ENCODE data around the gene CLEC16A. TPM values are rescaled to one million over a fixed set of nuclear protein-coding genes. Genes with fewer than 3 reads are reported as not detected.

Gene CLEC16A
- total and polyA plus RNA-seq, 9 of the 15 experiments (the other 6 are each of a cell fraction or from before 2014, with no cell fraction given), result 1.00 to 22.3 (median 10.0) TPM

DNA sequence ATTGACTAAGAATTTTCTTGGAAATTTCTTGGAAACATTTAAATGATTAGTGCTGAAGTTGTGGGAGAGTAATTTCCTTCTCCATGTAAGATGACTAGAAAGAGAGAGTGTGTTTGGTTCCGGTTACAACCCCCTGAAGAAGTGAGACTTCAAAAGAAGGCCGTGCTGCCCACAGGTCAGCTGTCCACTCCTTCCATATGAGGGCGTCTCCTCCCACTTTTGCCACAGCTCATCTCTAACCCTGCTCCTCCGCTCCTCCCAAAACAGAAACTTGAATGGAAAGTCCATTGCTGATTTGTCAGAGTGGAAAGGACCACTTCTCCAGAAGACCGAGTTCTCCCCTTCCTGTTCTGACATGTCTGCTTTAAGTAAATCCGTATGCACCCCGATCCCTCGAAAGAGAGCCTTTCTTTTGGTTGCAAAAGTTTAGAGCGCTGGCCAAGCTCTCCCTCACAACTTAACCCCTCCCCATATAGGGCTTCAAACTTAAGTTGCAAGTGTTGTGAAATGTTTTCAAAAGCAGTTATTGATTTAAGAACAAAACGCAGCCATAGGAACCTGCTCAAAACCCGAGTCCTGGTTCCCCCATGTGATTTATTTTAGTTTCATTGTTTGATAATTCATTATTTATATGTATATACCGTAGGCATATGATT is 182.2 kb downstream of the CLEC16A start (continued):
- TF ChIP-seq, protein P1, sequence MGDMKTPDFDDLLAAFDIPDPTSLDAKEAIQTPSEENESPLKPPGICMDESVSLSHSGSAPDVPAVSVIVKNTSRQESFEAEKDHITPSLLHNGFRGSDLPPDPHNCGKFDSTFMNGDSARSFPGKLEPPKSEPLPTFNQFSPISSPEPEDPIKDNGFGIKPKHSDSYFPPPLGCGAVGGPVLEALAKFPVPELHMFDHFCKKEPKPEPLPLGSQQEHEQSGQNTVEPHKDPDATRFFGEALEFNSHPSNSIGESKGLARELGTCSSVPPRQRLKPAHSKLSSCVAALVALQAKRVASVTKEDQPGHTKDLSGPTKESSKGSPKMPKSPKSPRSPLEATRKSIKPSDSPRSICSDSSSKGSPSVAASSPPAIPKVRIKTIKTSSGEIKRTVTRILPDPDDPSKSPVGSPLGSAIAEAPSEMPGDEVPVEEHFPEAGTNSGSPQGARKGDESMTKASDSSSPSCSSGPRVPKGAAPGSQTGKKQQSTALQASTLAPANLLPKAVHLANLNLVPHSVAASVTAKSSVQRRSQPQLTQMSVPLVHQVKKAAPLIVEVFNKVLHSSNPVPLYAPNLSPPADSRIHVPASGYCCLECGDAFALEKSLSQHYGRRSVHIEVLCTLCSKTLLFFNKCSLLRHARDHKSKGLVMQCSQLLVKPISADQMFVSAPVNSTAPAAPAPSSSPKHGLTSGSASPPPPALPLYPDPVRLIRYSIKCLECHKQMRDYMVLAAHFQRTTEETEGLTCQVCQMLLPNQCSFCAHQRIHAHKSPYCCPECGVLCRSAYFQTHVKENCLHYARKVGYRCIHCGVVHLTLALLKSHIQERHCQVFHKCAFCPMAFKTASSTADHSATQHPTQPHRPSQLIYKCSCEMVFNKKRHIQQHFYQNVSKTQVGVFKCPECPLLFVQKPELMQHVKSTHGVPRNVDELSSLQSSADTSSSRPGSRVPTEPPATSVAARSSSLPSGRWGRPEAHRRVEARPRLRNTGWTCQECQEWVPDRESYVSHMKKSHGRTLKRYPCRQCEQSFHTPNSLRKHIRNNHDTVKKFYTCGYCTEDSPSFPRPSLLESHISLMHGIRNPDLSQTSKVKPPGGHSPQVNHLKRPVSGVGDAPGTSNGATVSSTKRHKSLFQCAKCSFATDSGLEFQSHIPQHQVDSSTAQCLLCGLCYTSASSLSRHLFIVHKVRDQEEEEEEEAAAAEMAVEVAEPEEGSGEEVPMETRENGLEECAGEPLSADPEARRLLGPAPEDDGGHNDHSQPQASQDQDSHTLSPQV (IDR thresholded peaks at IDR 0.05), result 0 out of 2 replicates have a peak, but pooled peaks have one; percentile 67
- TF ChIP-seq, protein P2, sequence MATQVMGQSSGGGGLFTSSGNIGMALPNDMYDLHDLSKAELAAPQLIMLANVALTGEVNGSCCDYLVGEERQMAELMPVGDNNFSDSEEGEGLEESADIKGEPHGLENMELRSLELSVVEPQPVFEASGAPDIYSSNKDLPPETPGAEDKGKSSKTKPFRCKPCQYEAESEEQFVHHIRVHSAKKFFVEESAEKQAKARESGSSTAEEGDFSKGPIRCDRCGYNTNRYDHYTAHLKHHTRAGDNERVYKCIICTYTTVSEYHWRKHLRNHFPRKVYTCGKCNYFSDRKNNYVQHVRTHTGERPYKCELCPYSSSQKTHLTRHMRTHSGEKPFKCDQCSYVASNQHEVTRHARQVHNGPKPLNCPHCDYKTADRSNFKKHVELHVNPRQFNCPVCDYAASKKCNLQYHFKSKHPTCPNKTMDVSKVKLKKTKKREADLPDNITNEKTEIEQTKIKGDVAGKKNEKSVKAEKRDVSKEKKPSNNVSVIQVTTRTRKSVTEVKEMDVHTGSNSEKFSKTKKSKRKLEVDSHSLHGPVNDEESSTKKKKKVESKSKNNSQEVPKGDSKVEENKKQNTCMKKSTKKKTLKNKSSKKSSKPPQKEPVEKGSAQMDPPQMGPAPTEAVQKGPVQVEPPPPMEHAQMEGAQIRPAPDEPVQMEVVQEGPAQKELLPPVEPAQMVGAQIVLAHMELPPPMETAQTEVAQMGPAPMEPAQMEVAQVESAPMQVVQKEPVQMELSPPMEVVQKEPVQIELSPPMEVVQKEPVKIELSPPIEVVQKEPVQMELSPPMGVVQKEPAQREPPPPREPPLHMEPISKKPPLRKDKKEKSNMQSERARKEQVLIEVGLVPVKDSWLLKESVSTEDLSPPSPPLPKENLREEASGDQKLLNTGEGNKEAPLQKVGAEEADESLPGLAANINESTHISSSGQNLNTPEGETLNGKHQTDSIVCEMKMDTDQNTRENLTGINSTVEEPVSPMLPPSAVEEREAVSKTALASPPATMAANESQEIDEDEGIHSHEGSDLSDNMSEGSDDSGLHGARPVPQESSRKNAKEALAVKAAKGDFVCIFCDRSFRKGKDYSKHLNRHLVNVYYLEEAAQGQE (IDR thresholded peaks at IDR 0.05; ENCODE audit: borderline replicate concordance), result peak; percentile 55; the same call in 1 of the 2 replicates
- TF ChIP-seq, protein P2 (CRISPR knock-in tag; IDR thresholded peaks at IDR 0.05; ENCODE audit: low read depth), result no peak
- TF ChIP-seq CXXC5 (CRISPR knock-in tag; IDR thresholded peaks at IDR 0.05) (peak; percentile 53; the same call in 1 of the 2 replicates), DMBX1 (CRISPR knock-in tag; IDR thresholded peaks at IDR 0.05; ENCODE audit: borderline replicate concordance) (peak; percentile 13; the same call in 1 of the 2 replicates), IFI16 (CRISPR knock-in tag; IDR thresholded peaks at IDR 0.05) (no peak), THRAP3 (IDR thresholded peaks at IDR 0.05; ENCODE audit: borderline replicate concordance) (no peak), RCOR1 (IDR thresholded peaks at IDR 0.05; ENCODE audit: borderline replicate concordance in 1 of 2, low read depth in 2 of 2, low read length in 2 of 2) (peak in 1 of 2 experiments; percentile 52; a peak in 1 of 4 replicates)
- TF ChIP-seq, protein P3, sequence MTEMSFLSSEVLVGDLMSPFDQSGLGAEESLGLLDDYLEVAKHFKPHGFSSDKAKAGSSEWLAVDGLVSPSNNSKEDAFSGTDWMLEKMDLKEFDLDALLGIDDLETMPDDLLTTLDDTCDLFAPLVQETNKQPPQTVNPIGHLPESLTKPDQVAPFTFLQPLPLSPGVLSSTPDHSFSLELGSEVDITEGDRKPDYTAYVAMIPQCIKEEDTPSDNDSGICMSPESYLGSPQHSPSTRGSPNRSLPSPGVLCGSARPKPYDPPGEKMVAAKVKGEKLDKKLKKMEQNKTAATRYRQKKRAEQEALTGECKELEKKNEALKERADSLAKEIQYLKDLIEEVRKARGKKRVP (CRISPR knock-in tag; IDR thresholded peaks at IDR 0.05), result 0 out of 2 replicates have a peak, but pooled peaks have one; percentile 19
- TF ChIP-seq, protein P4, sequence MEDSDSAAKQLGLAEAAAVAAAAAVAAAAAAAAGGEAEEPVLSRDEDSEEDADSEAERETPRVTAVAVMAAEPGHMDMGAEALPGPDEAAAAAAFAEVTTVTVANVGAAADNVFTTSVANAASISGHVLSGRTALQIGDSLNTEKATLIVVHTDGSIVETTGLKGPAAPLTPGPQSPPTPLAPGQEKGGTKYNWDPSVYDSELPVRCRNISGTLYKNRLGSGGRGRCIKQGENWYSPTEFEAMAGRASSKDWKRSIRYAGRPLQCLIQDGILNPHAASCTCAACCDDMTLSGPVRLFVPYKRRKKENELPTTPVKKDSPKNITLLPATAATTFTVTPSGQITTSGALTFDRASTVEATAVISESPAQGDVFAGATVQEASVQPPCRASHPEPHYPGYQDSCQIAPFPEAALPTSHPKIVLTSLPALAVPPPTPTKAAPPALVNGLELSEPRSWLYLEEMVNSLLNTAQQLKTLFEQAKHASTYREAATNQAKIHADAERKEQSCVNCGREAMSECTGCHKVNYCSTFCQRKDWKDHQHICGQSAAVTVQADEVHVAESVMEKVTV (CRISPR knock-in tag; IDR thresholded peaks at IDR 0.05), result 0 out of 2 replicates have a peak, but pooled peaks have one; percentile 18

Measured in K562 (cell line).